Measurements from ENCODE around the gene PJA2.

The PJA2 gene

GRCh38 chr5:109408991-109409843 lies 557 bp downstream of the PJA2 start:
- peak; percentile 65 for DNase-seq

- no peak for DNase-seq
Measured at GRCh38 chr5:109407913-109408312, 1.9 kb downstream of the PJA2 start.

GRCh38 chr5:109406719-109407118 lies 3.1 kb downstream of the PJA2 start:
- no peak for DNase-seq

GRCh38 chr5:109404428-109404960 lies 5.3 kb downstream of the PJA2 start:
- no peak for DNase-seq

GRCh38 chr5:109403469-109403868 lies 6.3 kb downstream of the PJA2 start:
- no peak for DNase-seq

GRCh38 chr5:109399092-109399759 lies 10.5 kb downstream of the PJA2 start:
- DNase-seq = no peak

- no peak for DNase-seq
Measured at GRCh38 chr5:109396965-109397364, 12.8 kb downstream of the PJA2 start.

GRCh38 chr5:109394806-109395205 lies 15.0 kb downstream of the PJA2 start:
- no peak for DNase-seq

GRCh38 chr5:109390188-109390587 lies 19.6 kb downstream of the PJA2 start:
- no peak for DNase-seq

- no peak for DNase-seq
Measured at GRCh38 chr5:109388407-109388806, 21.4 kb downstream of the PJA2 start.

GRCh38 chr5:109387408-109387974 lies 22.3 kb downstream of the PJA2 start:
- no peak for DNase-seq

- no peak for DNase-seq
Measured at GRCh38 chr5:109378095-109378494, 31.7 kb downstream of the PJA2 start.

- no peak for DNase-seq
Measured at GRCh38 chr5:109374625-109375024, 35.1 kb downstream of the PJA2 start.

- DNase-seq = no peak
Measured at GRCh38 chr5:109373932-109374331, 35.8 kb downstream of the PJA2 start.

GRCh38 chr5:109370343-109370742 lies 39.4 kb downstream of the PJA2 start:
- DNase-seq = no peak

- no peak for DNase-seq
Measured at GRCh38 chr5:109365653-109366052, 44.1 kb downstream of the PJA2 start.

- DNase-seq = no peak
Measured at GRCh38 chr5:109364977-109365376, 44.8 kb downstream of the PJA2 start.

- no peak for DNase-seq
Measured at GRCh38 chr5:109359642-109360041, 50.1 kb downstream of the PJA2 start.

- DNase-seq = no peak
Measured at GRCh38 chr5:109357807-109358206, 52.0 kb downstream of the PJA2 start.

- DNase-seq = no peak
Measured at GRCh38 chr5:109354761-109355160, 55.0 kb downstream of the PJA2 start.

GRCh38 chr5:109351988-109352864 lies 57.5 kb downstream of the PJA2 start:
- no peak for DNase-seq

- DNase-seq = no peak
Measured at GRCh38 chr5:109350537-109351270, 59.1 kb downstream of the PJA2 start.
